Mesothelial cell of epicardium (in vitro differentiated cells): ENCODE measurements around the gene TTLL6. TPM values are rescaled to one million over a fixed set of nuclear protein-coding genes. Genes with fewer than 3 reads are reported as not detected.

Experiments used
- DNase-seq, 2 experiments: peaks; one replicate each; pipeline ENCODE4 v3.0.0; 2021; ENCODE audit warnings: low spot score in 2 of 2; ENCODE audit not compliant: unreplicated experiment in 2 of 2
- H3K27ac Mint-ChIP-seq: 2 replicates; pipeline ENCODE4 v1.8.0; 2021; ENCODE audit warnings: mixed read lengths
- H3K27me3 Mint-ChIP-seq: 2 replicates; pipeline ENCODE4 v1.8.0; 2021; ENCODE audit warnings: low read depth, mixed read lengths
- H3K36me3 Mint-ChIP-seq: 2 replicates; pipeline ENCODE4 v1.8.0; 2021; ENCODE audit warnings: mixed read lengths
- H3K4me1 Mint-ChIP-seq: 2 replicates; pipeline ENCODE4 v1.8.0; 2021; ENCODE audit warnings: mixed read lengths
- H3K4me3 Mint-ChIP-seq: 2 replicates; pipeline ENCODE4 v1.8.0; 2021; ENCODE audit warnings: mild to moderate bottlenecking, moderate library complexity, mixed read lengths
- H3K9me3 Mint-ChIP-seq: 2 replicates; pipeline ENCODE4 v1.8.0; 2021; ENCODE audit warnings: mixed read lengths
- CTCF ChIP-seq: fragments of 200-600 bp; sonication (generic); IDR thresholded peaks from one replicate; pipeline ENCODE4 v1.5.0; 2021; ENCODE audit warnings: antibody characterized with exemption; ENCODE audit not compliant: unreplicated experiment
- total RNA-seq: library from RNA; stranded (reverse); gene quantifications from 3 replicates; pipeline ENCODE4 v1.2.1, GENCODE V29; 2021

Gene TTLL6
- not detected in 3 replicates for total RNA-seq

DNA sequence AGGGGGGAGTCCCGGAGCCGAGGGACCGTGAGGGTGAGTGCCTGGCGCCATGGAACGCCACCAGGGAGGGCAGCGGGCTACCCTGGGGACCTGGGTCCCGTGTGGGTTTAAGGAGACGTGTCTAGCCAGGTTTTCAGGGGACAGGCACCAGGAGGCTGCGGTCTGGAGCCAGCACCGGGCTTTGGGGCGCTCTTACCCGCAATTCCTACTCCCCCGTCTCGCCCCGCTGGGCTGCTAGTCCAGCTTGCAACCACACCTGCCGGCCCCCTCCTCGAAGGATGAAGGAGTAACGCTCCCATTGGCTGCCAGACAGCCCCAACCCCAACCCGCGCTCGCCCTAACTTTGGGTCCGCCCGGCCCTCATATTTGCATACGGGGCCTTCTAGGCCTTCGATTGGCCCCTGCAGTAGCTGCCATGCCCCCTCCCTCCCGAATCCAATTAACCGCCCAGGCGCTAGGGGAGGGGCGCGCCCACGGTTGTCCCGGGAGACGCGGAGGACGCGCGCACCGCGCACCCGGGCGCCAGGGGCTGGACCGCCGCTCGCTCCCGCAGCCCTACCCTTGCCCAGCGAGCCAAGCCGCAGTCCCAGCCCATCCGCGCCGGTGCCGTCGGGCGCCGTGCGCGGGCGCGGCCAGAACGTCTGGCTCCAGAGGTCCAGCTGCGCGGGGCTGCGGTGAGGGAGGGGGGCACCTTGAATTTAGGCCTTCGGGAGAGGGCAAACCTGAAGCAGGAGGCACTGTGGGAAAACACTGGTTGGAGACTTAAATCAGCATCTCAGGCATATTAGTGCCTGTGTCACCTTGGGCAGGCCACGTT lies at the start of gene TTLL6:
Gene TTLL6 (minus strand): TSS at position 456 of the 817 bp plus-strand sequence. CDS start 157 bp downstream, at position 299.
- TF ChIP-seq CTCF: no peak
- Mint-ChIP-seq H3K9me3 (no peaks in the 10 kb centered on the region), H3K27ac (no peak within 1 kb of the TSS), H3K4me1 (peaks cover 7% of the 10 kb centered on the region), H3K4me3 (peak within 1 kb of the TSS; percentile 69), H3K36me3 (no peaks in the 10 kb centered on the region), H3K27me3 (peaks cover 71% of the 10 kb centered on the region)
- DNase-seq: peak; percentile 77 to 87

GRCh38 chr17:48860456-48860855 lies 43.4 kb upstream of the TTLL6 start:
- no peak for DNase-seq
- Mint-ChIP-seq H3K36me3 (peaks cover 31% of the 10 kb centered on the region), H3K9me3 (no peaks in the 10 kb centered on the region), H3K27me3 (no peaks in the 10 kb centered on the region), H3K4me1 (no peaks in the 10 kb centered on the region), H3K4me3 (no peak overlapping the region), H3K27ac (no peak overlapping the region)
- TF ChIP-seq CTCF: peak; percentile 12

DNA sequence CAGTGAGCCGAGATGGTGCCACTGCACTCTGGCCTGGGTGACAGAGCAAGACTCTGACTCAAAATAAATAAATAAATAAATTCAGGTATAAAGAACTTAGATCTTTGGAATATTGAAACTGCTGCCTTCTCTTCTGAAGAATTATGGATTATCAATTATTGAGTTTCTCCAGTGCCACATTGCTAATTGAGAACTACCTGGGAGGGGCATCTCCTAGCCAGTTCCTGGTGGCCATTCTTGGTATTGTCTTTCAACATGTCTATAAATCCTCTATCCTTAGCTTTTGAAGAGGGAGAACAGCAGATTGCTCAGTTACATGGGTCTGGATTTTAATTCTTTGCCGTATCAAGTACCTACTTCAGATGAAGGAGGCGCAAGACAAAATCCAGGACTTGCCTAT lies 43.0 kb upstream of the TTLL6 start:
- Mint-ChIP-seq H3K27me3 (no peaks in the 10 kb centered on the region), H3K27ac (no peak overlapping the region), H3K36me3 (peaks cover 29% of the 10 kb centered on the region), H3K4me3 (no peak overlapping the region), H3K9me3 (no peaks in the 10 kb centered on the region), H3K4me1 (no peaks in the 10 kb centered on the region)
- DNase-seq: no peak
- TF ChIP-seq CTCF: peak; percentile 62

GRCh38 chr17:48856122-48856821 lies 39.2 kb upstream of the TTLL6 start:
- no peak overlapping the region for H3K4me3 Mint-ChIP-seq
- peaks cover 30% of the 10 kb centered on the region for H3K36me3 Mint-ChIP-seq
- no peak overlapping the region for H3K27ac Mint-ChIP-seq

GRCh38 chr17:48854774-48855476 lies 37.9 kb upstream of the TTLL6 start:
- peaks cover 26% of the 10 kb centered on the region for H3K36me3 Mint-ChIP-seq
- no peak overlapping the region for H3K27ac Mint-ChIP-seq
- TF ChIP-seq CTCF: no peak
- no peak overlapping the region for H3K4me3 Mint-ChIP-seq
- H3K4me1 Mint-ChIP-seq: no peaks in the 10 kb centered on the region
- DNase-seq: no peak
- no peaks in the 10 kb centered on the region for H3K9me3 Mint-ChIP-seq
- no peaks in the 10 kb centered on the region for H3K27me3 Mint-ChIP-seq

More at GRCh38 chr17:48856122-48856821, 39.2 kb upstream of the TTLL6 start:
- no peaks in the 10 kb centered on the region for H3K27me3 Mint-ChIP-seq
- H3K9me3 Mint-ChIP-seq: no peaks in the 10 kb centered on the region
- DNase-seq: no peak
- no peaks in the 10 kb centered on the region for H3K4me1 Mint-ChIP-seq
- no peak for TF ChIP-seq CTCF
